CD4-positive, alpha-beta T cell treated with Interleukin-2 at 100 ng/mL for 4 hours (primary cell): ENCODE measurements around the gene MOB2.

Experiments used
- DNase-seq: peaks from one replicate; pipeline ENCODE4 v3.0.0-alpha.2; 2020; ENCODE audit warnings: low spot score

The MOB2 gene

DNA sequence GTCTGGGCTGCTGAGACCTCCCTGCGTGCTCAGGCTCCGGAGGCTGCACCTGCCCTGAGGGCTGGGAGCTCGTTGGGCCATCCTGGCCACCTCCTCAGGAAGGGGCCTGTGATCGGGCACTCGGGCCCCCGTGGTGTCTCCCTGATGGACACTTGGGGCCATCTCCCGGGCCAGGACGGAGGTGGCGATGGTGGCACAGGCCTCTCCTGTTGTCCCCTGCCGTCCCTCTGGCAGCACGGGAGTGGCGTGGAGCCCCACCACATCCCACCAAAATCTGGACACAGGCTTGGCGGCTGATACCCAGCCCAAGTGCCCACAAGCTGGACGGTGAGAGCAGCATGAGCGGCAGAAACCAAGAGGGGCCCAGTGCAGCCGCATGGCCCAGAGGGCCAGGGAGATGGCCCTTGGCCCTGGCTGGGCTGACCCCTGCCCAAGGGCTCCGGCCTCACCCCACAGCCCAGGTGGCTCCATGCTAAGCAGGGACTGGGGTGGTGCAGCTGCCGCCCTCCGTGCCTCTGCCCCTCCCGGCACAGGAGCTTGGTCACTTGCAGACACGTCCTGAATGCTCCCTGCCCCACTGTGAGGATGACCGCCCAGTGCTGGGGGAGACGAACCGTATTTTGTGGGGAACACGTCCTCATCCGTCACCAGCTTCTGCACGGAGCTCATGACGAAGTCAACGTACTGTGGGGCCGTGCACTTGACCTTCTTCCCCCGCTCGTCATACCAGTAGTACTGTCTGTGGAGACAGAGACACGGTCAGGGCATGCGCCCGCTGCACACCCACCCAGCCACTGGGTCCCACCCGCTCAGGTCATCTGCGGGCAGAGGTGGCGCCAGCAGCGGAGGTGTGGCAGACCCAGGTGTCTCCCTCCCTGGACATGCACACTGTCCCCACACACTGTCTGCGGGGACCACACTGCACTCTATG lies 15.6 kb downstream of the MOB2 start:
- no peak for DNase-seq

DNA sequence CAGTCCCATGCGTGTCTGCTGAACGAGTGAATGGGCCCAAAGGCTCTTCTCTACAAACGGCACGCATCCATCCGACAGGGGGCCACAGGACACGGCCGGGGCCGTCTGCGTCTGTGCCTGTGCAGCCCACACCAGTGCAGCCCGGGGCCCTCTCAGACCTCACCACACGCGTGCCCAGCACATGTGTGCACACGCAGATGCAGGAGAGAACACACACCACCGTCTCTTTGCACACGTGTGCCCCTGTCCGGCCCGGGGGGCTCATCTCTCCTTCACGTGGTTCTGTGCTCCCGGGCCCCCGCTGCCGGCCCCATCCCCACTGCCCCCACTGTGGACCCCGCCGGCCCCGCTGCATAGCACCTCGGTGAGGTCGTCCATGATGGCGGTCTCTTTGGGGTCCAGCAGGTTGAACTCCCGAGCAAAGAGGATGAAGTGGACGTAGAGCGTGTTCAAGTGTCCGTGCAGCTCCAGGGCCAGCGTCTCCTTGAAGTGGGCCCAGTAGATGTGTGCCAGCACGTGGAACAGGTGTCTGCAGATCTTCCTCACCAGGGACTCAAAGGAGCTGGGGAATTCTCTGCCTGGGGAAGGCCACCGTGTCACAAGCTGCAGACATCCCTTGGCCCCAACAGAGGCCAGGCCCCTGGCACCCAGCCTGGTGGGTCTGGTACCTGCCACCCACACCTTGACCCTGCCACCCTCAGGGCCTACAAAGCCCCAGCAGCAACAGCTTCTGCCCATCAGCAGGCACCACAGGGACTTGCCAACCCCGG lies 16.5 kb downstream of the MOB2 start:
- DNase-seq = no peak

DNA sequence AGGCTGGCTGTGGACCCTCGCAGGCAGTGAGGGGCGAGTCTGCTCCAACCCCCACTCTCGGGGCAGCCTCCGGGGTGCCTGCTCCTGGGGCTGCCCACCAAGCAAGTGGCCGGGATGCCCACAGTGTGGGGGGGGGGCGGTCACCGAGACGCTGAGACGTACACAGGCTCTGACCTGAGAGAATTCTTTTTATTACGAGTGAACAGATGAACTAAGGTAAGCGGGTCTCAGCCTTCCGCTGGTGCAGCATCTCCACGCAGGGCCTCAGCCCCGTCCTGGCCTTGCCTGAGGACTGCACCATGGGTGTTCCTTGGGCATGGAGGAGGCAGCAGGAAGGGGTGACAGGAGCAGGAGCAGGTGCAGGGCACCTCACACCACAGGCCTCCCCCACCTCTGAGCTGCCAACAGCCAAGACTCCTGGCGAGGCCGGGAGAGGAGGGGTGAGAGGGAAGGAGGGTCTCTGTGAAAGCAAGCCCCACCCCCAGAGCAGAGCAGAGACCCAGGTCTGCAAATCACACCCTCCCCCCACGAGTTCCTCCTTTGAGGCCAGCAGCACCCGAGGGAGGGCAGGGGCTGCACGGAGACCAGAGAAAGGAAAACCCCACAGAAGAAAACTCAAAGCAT lies 17.2 kb downstream of the MOB2 start:
- no peak for DNase-seq

DNA sequence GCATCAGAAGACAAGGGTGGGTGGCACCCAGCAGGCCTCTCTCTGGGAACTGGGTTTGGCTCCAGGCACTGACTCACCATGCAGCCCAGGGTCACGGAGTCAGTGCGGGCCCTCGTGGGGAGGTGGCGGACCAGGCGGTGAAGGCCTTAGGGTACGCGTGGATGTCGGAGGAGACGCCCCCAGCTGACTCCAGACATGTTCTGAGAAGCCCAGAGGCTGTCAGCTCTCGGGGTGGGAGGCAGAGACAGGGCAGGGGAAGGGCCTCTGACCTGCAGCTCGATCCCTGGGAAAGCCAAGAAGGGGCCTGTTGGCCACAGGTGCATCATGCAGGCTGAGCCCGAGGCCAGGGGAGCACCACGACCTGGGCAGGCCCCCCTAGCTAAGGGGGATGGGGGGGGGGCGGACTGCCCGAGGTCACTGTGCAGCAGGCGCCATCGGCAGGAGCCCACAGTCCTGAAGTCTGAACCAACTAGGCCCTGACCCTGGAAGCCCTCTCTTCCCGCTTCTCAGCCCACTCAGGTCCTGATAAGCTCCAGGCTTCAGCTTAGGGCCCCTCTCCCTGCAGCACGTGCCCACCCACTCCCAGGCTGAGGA lies 18.0 kb downstream of the MOB2 start:
- DNase-seq = no peak

DNA sequence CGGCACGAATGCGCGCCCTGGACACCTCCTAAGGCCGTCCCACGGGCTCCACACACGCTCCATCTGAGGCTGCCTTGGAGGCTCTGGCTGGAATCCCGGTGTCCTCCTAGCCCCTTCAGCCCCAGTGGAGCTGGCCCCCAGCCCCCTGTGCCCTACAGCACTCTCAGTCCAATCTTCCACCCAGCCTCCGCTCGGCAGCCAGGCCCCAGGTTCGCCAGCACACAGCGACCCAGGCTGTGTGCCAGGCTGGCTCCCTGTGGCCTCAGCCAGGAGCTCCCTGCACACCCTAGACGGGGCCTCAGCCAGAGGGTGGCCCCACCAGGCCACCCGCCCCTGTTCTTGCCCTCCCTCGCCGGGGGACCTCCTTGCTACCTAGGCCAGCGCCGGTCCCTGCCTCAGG lies 18.6 kb downstream of the MOB2 start:
- DNase-seq = no peak

DNA sequence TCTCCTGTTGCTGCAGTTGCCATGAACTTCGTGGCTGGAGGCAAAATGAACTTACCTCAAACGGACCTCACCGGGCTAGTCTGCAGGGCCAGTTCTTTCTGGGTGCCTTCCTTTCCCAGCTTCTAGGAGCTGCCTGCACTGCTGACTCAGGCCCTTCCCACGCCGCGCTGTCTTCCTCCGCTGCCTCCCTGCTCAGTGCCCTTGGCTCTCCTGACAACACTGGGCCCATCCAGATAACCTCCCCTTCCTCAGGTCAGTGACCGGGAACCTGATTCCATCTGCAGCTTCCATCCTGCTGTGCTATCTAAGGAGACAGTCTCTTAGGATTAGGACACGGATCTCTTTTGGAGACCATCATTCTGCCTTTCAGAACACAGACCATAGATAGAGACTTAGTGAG lies 19.3 kb downstream of the MOB2 start:
- no peak for DNase-seq

DNA sequence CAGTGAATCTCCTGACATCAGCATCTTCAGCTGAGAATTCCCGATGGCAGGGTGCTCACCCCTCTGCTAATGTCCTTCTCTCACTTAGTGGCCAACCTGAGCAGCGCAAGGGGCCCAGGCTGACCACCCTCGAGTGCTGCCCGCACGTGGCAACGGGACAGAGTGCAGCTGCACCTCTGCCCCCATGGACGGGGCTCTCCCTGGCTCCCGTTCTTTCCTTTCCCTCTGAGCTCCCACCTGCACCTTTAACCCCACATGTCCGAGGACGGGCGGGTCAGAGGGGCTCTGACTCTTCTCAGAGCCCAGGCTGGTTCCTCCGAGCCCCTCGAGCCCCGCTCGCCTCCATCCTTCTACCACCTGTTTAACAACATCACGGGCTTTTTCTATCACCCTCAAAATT lies 19.8 kb downstream of the MOB2 start:
- DNase-seq = no peak

DNA sequence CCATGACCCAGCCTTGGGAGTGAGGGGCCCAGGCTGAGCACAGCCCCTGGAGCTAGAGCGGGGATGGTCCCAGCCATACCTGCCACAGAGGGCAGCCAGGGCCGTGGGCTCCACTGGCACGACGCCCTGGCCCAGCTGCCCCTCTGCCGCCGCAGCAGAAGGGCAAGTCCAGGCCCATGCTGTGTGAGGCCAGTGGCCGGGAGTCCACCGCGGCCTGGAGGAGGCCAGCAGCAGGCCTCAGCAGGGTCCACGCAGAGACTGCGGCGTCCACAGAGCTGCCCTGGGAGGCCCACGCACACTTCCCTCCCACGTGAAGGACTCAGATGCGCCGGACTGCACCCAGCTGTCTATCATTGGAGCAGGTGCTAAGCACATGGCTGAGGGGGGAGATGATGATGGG lies 23.5 kb downstream of the MOB2 start:
- no peak for DNase-seq

DNA sequence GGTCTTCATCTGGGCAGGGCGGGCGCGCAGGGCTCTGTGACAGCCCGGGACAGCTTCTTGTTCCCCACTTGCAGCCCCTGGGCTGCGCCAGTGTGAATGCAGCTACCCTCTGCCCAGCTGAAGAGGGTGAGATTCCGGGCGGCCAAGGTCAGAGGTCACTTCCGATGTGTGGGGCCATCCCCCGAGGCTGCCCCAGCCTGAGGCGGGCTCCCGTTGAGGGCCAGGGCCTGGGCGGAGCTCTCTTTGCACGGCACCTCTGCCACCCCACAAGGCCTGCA lies 23.9 kb downstream of the MOB2 start:
- no peak for DNase-seq

DNA sequence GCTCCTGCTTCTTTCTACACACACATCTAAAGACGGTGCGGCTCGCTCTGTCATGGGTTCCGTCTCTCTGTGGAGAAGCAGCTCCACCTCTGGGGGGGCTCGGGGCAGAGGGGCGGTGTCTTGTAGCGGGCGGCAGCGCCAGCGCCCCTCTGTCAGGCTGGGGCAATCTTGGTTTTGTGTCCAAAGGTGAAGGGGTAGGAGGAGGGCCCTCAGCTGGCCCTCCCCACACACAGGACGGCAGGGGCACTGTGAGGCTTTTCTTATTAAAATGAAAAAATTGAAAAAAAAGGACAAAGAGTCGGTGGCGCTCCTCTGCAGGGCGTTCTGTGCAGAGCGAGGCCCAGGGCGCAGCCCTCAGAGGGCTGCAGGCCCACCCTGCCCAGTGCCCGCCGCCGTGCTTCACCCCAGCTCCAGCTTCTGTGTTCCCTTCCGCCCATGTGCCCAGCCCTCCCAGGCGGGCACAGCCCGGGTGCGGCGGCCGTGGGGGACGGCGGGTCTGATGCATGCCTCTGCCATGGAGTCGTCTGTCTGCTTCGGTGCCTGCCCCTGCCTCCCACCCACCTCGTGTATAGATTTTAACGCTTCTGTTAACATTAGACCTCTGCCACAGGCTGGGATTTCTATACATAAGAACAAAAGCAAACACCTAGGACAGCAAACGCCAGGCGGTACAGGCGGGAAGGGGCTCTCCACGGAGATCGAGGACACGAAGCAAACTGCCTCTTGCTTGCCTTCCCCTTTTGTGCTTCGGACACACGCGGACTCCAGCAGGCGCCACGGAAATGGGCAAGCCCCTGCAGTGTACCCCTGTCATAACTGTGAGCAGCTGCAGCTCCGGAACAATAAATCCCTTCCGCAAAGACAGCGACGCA lies 24.5 kb downstream of the MOB2 start:
- no peak for DNase-seq

DNA sequence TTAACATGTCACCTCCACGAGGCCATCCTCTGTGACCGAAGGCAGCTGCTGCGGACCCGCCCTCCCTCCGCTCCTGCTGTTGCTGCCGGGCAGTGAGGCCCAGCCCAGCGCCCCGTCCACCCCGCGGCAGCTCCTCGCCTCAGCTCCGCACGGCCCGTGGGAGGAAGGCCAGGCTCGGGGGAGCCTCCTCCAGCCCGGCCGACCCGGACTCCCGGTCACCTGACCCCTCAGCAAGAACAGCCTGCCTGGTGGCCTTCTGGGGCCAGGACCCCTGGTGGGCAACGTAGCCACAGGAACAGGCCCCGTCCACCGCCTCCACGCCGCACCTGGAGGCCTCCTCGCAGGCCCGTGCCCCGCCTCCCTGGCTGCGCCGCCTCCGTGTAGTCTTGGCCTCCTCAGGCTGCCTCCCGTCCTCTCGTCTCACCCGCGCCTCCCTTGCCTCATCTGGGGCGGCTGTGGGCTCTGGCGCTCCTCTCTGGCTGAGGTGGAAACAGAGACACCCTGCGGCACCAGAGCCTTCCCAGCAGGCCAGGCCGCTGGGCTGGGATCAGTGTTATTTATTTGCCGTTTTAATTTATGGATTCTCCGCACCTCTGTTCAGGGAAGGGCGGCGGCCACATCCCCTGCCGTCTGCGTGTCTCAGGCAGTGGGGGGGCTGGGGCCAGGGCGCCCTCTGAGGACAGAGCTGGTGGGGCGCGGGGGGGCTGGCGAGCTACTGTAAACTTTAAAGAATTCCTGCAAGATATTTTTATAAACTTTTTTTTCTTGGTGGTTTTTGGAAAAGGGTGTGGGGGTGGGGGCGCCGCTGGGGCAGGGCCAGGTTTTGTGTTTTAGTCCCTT lies 25.4 kb downstream of the MOB2 start:
- no peak for DNase-seq

DNA sequence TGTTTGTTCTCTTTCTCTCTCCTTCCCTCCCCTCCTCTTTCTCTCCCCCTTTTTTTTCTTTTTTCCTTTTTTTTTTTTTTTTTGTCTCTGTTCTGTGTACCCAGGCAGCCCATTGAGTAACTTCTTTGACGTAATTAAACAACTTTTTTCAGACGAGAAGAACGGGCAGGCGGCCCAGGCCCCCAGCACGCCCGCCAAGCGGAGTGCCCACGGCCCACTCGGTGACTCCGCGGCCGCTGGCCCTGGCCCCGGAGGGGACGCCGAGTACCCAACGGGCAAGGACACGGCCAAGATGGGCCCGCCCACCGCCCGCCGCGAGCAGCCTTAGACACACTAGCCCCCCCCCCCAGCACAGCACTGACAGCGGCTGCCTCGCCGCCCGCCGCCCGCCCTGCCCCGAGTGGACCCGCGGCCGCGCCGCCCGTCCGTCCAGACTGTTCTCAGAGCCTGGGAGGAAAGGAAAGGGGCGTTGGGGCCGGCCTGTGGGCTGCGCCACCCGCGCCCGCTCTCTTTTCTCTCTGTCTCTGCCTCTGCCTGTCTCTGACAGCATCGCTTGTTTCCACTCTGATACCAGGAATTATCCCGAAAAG lies 26.1 kb downstream of the MOB2 start:
- no peak for DNase-seq

DNA sequence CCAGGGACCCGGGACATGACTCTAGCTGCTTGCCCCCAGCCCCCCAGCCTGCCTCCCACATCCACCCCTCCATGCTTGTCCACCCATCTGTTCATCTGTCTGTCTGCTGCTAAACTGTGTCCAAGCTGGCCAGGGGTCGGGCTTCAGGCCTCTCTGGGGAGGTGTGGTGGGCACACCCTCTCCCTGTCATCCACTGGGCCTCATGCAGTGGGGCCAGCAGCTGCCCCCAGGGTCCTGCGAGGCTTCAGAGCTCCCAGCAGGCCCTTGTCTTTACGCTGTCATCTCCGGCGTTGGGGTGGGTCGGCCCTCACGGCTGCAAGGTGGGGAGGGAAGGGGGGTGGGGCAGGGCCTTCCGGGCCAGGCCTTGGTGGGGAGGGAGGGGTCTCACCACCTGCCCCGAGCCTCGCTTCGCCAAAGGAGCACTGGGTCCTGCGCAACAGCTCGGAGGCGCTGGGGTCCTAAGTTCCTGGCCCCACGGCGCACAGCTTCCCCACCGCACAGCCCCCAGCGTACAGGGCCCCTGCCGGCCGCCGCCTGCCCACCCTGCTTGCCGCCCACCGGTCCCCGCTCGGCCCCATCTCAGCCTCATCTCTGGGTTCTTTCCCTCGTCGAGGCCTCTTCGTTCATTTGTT lies 26.7 kb downstream of the MOB2 start:
- no peak for DNase-seq

DNA sequence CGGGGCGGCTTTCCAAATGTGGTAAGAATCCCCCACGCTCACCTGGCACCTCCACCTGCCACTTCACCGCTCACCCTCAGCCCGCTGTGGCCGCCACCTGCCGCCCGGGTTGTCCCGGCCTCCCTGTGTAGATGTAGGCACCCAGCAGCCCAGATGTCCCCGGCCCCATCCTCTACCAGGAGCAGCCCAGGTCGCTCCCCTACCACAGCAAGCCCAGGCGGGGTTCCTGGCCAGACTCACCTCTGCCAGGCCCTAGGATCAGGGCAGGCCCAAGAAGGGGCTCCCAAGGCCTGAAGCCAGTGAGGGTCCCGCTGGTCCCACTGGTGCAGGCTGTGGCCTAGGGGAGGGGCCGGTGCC lies 27.4 kb downstream of the MOB2 start:
- DNase-seq = no peak

DNA sequence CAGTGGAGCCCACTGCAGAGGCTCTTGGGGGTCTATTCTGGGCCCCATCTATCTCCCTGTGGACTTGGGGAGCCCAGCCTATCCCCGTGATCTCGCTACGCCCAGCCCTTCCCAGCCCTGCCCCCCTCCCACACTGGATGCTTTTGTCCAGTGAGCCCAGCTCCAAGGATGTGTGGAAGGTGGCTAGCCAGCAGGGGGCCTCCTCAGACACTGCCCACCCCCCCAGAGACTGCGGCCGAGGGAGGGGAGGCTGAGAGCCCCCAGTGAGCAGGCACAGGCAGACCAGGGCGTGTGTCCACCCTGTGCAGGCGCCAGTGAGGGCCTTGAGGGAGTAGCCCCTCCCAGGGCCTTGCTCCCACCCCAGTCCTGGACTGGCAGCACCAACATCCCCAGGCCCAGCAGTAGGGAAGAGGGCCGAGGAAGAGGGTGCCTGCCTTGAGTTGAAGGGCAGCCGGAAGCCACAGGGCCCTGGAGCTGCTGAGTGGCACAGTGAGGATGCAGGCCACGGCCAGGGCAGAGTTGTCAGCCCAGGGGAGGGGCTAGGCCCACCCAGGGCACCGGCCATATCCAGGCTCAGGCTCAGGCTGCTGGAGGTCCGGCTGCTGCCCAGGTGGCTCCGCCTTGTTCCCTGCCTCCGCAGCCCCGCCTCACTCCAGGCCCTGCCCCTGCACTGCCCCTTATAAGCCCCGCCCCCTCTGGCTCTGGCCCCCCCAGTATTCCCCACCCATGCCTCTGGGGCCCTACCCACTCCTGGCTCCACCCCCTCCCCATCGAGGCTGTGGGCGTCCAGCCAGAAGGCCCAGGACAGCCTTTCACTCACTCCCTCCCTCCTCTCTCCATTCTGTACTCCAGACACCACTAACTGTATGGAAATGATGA lies 28.0 kb downstream of the MOB2 start:
- no peak for DNase-seq

DNA sequence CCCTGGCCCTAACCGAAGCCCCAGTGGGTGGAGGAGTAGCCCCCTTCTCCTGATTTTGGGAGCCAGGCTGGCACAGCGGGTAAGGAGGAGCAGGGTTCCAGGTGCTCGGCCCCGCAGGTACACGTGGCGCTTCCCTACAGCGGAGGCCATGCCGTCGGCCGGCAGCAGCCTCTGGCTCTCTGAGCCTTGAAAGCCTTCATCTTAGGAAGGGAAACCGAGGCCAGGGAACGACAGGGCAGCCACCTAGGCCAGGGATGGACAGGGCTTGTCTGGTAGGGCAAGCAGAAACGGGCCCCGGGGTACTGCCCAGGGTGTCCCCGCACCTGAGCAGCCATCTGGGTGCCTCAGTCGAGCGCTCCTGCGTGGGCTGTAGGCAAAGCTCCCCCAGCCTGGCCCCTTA lies 28.7 kb downstream of the MOB2 start:
- no peak for DNase-seq

DNA sequence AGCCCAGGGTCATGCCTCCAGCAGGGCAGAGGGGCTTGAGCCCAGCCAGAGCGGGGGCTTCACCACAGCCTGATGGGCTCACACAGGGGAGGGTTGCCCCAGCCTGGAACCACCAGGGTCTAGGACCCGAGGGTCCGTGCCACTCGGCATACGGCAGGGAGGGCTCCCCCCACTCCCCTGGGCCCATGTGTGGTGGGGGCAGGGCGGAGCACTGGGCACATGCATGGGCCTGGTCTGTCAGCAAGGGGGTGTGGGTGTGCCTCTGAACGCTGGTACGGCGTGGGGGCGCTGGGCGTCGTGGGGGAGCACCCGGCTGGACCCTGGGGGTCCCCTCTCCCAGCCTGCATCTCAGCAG lies 29.3 kb downstream of the MOB2 start:
- DNase-seq = no peak

DNA sequence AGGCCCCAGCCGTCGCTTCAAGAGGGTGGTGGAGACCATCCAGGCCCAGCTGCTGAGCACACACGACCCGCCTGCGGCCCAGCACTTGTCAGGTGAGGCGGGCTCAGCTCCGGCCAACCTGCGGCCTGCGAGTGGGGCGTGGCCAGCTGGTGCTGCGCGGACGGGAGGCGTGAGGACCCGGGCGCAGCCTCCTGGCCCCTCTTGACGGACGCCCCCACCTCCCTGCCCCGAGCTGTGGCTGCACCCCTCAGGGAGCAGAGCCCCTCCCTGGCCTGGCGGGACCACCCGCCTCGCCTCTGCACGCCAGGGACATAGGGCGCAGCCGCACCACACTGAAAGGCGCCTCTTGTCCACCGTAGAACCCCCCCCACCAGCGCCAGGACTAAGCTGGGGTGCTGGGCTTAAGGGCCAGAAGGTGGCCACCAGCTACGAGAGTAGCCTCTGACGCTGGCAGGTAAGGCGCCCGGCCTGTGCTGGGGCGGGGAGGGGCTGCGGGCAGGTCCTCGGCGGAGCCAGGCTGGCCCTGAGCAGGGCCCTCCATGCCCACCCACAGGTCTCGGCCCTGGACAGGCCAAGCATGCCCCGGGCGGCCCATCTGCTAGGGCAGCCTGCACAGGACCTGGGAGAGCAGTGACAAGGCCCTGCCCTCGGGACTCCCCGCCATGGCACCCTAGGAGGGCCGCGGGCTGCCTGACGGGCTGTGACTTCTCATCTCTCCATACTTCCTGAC lies 29.8 kb downstream of the MOB2 start:
- no peak for DNase-seq

DNA sequence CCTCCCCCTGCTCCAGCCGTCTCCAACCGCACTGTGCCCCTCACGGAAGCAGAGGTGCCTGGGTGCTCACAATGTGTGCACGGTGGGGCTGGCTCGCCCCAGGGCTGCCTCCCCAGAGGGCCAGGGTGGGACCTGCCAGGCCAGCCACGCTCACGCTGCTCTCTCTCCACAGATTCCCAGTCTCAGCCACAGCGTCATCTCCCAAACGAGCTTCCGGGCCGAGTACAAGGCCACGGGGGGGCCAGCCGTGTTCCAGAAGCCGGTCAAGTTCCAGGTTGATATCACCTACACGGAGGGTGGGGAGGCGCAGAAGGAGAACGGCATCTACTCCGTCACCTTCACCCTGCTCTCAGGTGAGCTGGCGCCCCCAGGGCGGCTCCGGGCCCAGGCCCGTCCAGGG lies 30.4 kb downstream of the MOB2 start:
- no peak for DNase-seq
